A549 (cell line): ENCODE results near the gene ABCA4. TPM values are rescaled to one million over a fixed set of nuclear protein-coding genes. Genes with fewer than 3 reads are reported as not detected.

Source experiments
- ATAC-seq, 2 experiments: fragments of 200-7000 bp in 1 of 2; fragments of >200 bp in 1 of 2; cut with Nextera tagmentation in 1 of 2; cut with Tn5 transposase in 1 of 2; 3 replicates each; pipeline versions ENCODE4 v1.8.0 to v1.9.1; 2018 to 2020; ENCODE audit warnings: mild to moderate bottlenecking in 1 of 2, moderate library complexity in 1 of 2
- CTCF ChIA-PET: fragments of 300-600 bp; sonication (Branson Sonifier 250); formaldehyde crosslinking; extraction: SDS; loops from one replicate; lab custom pipeline; 2021; ENCODE audit warnings: antibody characterized with exemption, inconsistent platforms; lab: Yijun Ruan, JAX
- POLR2A ChIA-PET: fragments of 350-600 bp; formaldehyde crosslinking; extraction: SDS; loops from one replicate; lab custom pipeline; 2021; ENCODE audit warnings: antibody characterized with exemption, inconsistent platforms; lab: Yijun Ruan, JAX
- DNase-seq, 2 experiments: peaks; one replicate each; pipeline versions ENCODE4 v3.0.0 to v3.0.0-alpha.2; 2011 to 2016; ENCODE audit warnings: low read depth in 1 of 2, low spot score in 1 of 2
- FAIRE-seq: peaks from 2 replicates; lab custom pipeline; 2011; peaks lifted over from hg19 to GRCh38; lab: Jason Lieb, UNC
- H3K27ac ChIP-seq, 2 experiments: fragments of >200 bp; sonication (Bioruptor Twin); formaldehyde crosslinking; 3 replicates each; pipeline ENCODE4 v1.5.1; 2016 to 2017
- H3K4me1 ChIP-seq: fragments of >200 bp; sonication (Bioruptor Twin); formaldehyde crosslinking; 3 replicates; pipeline ENCODE4 v1.6.1; 2016
- H3K4me2 ChIP-seq: fragments of >200 bp; sonication (Bioruptor Twin); formaldehyde crosslinking; 3 replicates; pipeline ENCODE4 v1.6.1; 2016
- H3K4me3 ChIP-seq: fragments of >200 bp; sonication (Bioruptor Twin); formaldehyde crosslinking; 3 replicates; pipeline ENCODE4 v1.5.1; 2016
- H3K9me3 ChIP-seq: fragments of >200 bp; sonication (Bioruptor Twin); formaldehyde crosslinking; 3 replicates; pipeline ENCODE4 v1.6.1; 2016
- BHLHE40 ChIP-seq: IDR thresholded peaks from 2 replicates; pipeline ENCODE4 v1.6.1; 2012; ENCODE audit warnings: low read depth, low read length, inconsistent platforms
- CBX2 ChIP-seq: fragments of 200-600 bp; sonication (generic); IDR thresholded peaks from 2 replicates; pipeline ENCODE4 v1.6.1; 2016; ENCODE audit warnings: low read depth, mild to moderate bottlenecking, borderline replicate concordance
- EHMT2 ChIP-seq: fragments of 200-600 bp; sonication (generic); IDR thresholded peaks from 2 replicates; pipeline ENCODE4 v1.6.1; 2016; ENCODE audit warnings: antibody characterized with exemption, low read depth, mild to moderate bottlenecking, moderate library complexity
- FOXS1 ChIP-seq: fragments of 250-450 bp; sonication (Bioruptor Pico); IDR thresholded peaks from 2 replicates; pipeline ENCODE4 v1.5.0; 2020; ENCODE audit warnings: mild to moderate bottlenecking, moderate library complexity
- GATA3 ChIP-seq: IDR thresholded peaks from 2 replicates; pipeline ENCODE4 v1.6.1; 2012; ENCODE audit warnings: borderline replicate concordance
- HOXB5 ChIP-seq: fragments of 250-450 bp; sonication (Bioruptor Pico); IDR thresholded peaks from 2 replicates; pipeline ENCODE4 v1.5.0; 2020; ENCODE audit warnings: mild to moderate bottlenecking, moderate library complexity
- KDM1A ChIP-seq: fragments of 200-600 bp; sonication (generic); IDR thresholded peaks from 2 replicates; pipeline ENCODE4 v1.6.1; 2016; ENCODE audit warnings: low read depth, mild to moderate bottlenecking
- MAZ ChIP-seq: fragments of 150-350 bp; IDR thresholded peaks from 2 replicates; pipeline ENCODE4 v1.6.1; 2014; ENCODE audit warnings: antibody characterized with exemption, low read depth, low read length, borderline replicate concordance
- NFE2L2 ChIP-seq: fragments of 150-350 bp; conservative IDR thresholded peaks from 2 replicates; pipeline ENCODE4 v1.6.1; 2014; ENCODE audit warnings: low read length
- NR3C1 ChIP-seq: fragments of >200 bp; sonication (Bioruptor Twin); formaldehyde crosslinking; IDR thresholded peaks from 3 replicates; pipeline ENCODE4 v1.6.1; 2017
- POLR2AphosphoS2 ChIP-seq: conservative IDR thresholded peaks from 2 replicates; pipeline ENCODE4 v1.6.1; 2012; ENCODE audit warnings: low read length, improper control_type of control experiment, inconsistent platforms
- RAD21 ChIP-seq, 2 experiments: fragments of >200 bp in 1 of 2; sonication (Bioruptor Twin) in 1 of 2; formaldehyde crosslinking in 1 of 2; IDR thresholded peaks in 1 of 2; conservative IDR thresholded peaks in 1 of 2; 2 replicates in 1 of 2; 3 replicates in 1 of 2; pipeline ENCODE4 v1.6.1; 2012 to 2018; ENCODE audit warnings: inconsistent platforms in 1 of 2
- RFX5 ChIP-seq: fragments of 450-650 bp; IDR thresholded peaks from 2 replicates; pipeline ENCODE4 v1.7.1; 2014; ENCODE audit warnings: antibody characterized with exemption, mild to moderate bottlenecking, moderate library complexity
- RNF2 ChIP-seq: fragments of 200-600 bp; sonication (generic); IDR thresholded peaks from 2 replicates; pipeline ENCODE4 v1.6.1; 2016; ENCODE audit warnings: low read depth, mild to moderate bottlenecking, antibody characterized with exemption, moderate library complexity, borderline replicate concordance
- SMC3 ChIP-seq: fragments of >200 bp; sonication (Bioruptor Twin); formaldehyde crosslinking; IDR thresholded peaks from 3 replicates; pipeline ENCODE4 v1.6.1; 2018; ENCODE audit warnings: inconsistent platforms
- ZFP36 ChIP-seq: fragments of 450-650 bp; IDR thresholded peaks from 2 replicates; pipeline ENCODE4 v1.6.1; 2014; ENCODE audit warnings: borderline replicate concordance; ENCODE audit not compliant: partially characterized antibody
- ZSCAN20 ChIP-seq: fragments of 250-450 bp; sonication (Bioruptor Pico); IDR thresholded peaks from 2 replicates; pipeline ENCODE4 v1.8.0; 2022; ENCODE audit warnings: mild to moderate bottlenecking, moderate library complexity
- WGBS: methylation state at CpG from one replicate; pipeline ENCODE4 v1.1.6; 2017; ENCODE audit errors: missing lambda C conversion rate; 5-methylcytosine and 5-hydroxymethylcytosine counted together
- polyA plus RNA-seq, 4 experiments: library from polyadenylated mRNA; depleted of rRNA in 3 of 4; stranded (reverse); fragments of >200 nt; fragmentation: RNase III in 1 of 4; extraction: RNeasy Plus Mini Kit Qiagen cat#74134 plus additional on column Dnase treatment in 1 of 4; gene quantifications; 2 replicates in 3 of 4; 3 replicates in 1 of 4; pipeline ENCODE4 v1.2.3, GENCODE V29; 2011 to 2017
- TF ChIP-seq, protein P1 (sequence below): fragments of 250-450 bp; sonication (Bioruptor Pico); IDR thresholded peaks from 2 replicates; pipeline ENCODE4 v1.5.0; 2020; ENCODE audit warnings: low read depth, mild to moderate bottlenecking, moderate library complexity
- TF ChIP-seq, protein P2 (sequence below): IDR thresholded peaks from 2 replicates; pipeline ENCODE4 v1.6.1; 2012
- TF ChIP-seq, protein P3 (sequence below): fragments of >200 bp; sonication (Bioruptor Twin); formaldehyde crosslinking; IDR thresholded peaks from 3 replicates; pipeline ENCODE4 v1.5.1; 2016

Gene ABCA4
- polyA plus RNA-seq, 2 of the 4 experiments (the other 2 are of a cell fraction), result 0.05 to 0.23 TPM

DNA sequence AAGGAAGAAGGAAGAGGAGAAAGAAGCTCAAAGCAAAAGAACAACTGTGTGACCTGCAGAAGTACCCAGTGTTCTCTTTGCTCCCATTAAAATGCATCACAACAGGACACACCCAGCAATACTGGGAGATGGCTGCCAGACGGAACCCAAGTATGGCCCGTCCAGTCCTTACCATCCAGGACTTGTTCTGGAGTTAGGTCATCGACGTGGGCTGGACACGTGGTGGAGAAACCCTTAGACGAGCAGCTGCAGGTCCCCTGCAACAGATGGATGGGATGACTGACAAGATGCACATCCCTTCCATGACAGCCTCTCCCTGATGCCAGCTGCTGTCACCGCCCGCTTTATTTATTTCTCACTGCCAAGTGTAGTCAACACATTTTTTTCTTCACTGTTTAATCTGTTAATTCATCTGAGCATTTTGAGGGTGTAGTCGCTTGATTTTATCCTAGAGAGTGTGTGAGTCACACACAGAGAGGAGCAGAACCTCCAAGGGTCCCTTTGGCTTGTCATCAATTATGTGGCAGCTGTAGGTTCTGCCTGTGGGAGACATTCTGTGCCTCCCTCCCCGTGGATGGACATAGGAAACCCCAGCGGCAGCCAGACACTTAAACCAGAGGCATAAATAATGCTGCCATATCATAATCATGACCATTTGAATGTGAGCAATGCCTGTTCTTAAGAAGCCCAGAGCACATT, 80.9 kb downstream of the ABCA4 start:
- no peak overlapping the region for H3K4me2 ChIP-seq
- peak; percentile 5; the same call in 1 of the 3 replicates for TF ChIP-seq SMC3
- TF ChIP-seq ZSCAN20 (CRISPR knock-in tag), result no peak
- no peak for TF ChIP-seq FOXS1
- TF ChIP-seq, protein P1, sequence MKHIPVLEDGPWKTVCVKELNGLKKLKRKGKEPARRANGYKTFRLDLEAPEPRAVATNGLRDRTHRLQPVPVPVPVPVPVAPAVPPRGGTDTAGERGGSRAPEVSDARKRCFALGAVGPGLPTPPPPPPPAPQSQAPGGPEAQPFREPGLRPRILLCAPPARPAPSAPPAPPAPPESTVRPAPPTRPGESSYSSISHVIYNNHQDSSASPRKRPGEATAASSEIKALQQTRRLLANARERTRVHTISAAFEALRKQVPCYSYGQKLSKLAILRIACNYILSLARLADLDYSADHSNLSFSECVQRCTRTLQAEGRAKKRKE (CRISPR knock-in tag), result no peak
- TF ChIP-seq MAZ, result no peak
- no peak for TF ChIP-seq NFE2L2
- no peak for TF ChIP-seq RNF2
- peak in 1 of 2 experiments; percentile 0; a peak in 1 of 5 replicates for TF ChIP-seq RAD21 (conservative IDR thresholded peaks at IDR 0.05 in 1 of 2, IDR thresholded peaks at IDR 0.05 in 1 of 2)
- TF ChIP-seq CBX2, result no peak
- H3K4me1 ChIP-seq, result peaks cover 4% of the 10 kb centered on the region
- H3K27ac ChIP-seq, result peak overlapping the region in 1 of 2 experiments; percentile 33; a peak in 1 of 6 replicates
- FAIRE-seq (no peak), ATAC-seq (no peak), DNase-seq (no peak)
- H3K4me3 ChIP-seq, result no peak overlapping the region
- POLR2A ChIA-PET, result no interaction called here
- H3K9me3 ChIP-seq, result no peaks in the 10 kb centered on the region
- CTCF ChIA-PET, result interaction anchor here (0.6 to 32.3 kb wide), 32 partner anchors 9 to 766 kb away, joined by 3 to 840 read pairs (median 4); no protein-coding TSS in a partner anchor
- 82% methylated on average over 11 of the region's 11 CpGs for WGBS

DNA sequence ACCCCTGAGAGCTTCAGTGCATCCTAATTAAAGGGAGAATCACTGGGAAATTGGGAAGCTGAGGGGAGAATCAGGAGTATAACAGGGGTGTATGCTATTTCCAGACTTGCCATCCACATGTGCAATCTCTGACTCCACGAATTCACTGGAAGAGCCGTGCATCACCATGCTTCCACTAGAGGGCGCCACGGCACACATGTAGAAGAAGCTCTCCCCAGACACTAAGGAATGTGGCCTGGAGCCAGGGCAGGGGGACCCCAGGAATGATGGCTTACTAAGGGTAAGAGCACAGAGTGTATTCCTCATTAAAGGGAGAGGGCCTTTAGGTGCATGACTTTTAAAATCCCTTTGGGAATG, 81.5 kb downstream of the ABCA4 start:
- H3K9me3 ChIP-seq, result no peaks in the 10 kb centered on the region
- CTCF ChIA-PET, result interaction anchor here (0.6 to 32.3 kb wide), 34 partner anchors 10 to 766 kb away, joined by 3 to 840 read pairs (median 4); no protein-coding TSS in a partner anchor
- H3K4me2 ChIP-seq, result no peak overlapping the region
- no peak for TF ChIP-seq NFE2L2
- peak; percentile 53 to 60; a peak in 4 of 5 replicates for TF ChIP-seq RAD21 (conservative IDR thresholded peaks at IDR 0.05 in 1 of 2, IDR thresholded peaks at IDR 0.05 in 1 of 2)
- no peak for TF ChIP-seq NR3C1
- TF ChIP-seq RFX5, result no peak
- no peak for TF ChIP-seq EHMT2
- TF ChIP-seq ZFP36, result no peak
- TF ChIP-seq FOXS1, result no peak
- peak; percentile 58 for TF ChIP-seq SMC3
- no peak for TF ChIP-seq GATA3
- no peak for TF ChIP-seq KDM1A
- no peak for TF ChIP-seq POLR2AphosphoS2
- TF ChIP-seq, protein P2, sequence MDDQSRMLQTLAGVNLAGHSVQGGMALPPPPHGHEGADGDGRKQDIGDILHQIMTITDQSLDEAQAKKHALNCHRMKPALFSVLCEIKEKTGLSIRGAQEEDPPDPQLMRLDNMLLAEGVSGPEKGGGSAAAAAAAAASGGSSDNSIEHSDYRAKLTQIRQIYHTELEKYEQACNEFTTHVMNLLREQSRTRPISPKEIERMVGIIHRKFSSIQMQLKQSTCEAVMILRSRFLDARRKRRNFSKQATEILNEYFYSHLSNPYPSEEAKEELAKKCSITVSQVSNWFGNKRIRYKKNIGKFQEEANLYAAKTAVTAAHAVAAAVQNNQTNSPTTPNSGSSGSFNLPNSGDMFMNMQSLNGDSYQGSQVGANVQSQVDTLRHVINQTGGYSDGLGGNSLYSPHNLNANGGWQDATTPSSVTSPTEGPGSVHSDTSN, result no peak
- no peak for TF ChIP-seq BHLHE40
- TF ChIP-seq, protein P3, sequence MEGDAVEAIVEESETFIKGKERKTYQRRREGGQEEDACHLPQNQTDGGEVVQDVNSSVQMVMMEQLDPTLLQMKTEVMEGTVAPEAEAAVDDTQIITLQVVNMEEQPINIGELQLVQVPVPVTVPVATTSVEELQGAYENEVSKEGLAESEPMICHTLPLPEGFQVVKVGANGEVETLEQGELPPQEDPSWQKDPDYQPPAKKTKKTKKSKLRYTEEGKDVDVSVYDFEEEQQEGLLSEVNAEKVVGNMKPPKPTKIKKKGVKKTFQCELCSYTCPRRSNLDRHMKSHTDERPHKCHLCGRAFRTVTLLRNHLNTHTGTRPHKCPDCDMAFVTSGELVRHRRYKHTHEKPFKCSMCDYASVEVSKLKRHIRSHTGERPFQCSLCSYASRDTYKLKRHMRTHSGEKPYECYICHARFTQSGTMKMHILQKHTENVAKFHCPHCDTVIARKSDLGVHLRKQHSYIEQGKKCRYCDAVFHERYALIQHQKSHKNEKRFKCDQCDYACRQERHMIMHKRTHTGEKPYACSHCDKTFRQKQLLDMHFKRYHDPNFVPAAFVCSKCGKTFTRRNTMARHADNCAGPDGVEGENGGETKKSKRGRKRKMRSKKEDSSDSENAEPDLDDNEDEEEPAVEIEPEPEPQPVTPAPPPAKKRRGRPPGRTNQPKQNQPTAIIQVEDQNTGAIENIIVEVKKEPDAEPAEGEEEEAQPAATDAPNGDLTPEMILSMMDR, result peak; percentile 71
- no peak for TF ChIP-seq HOXB5
- TF ChIP-seq, all 56 proteins: peak for 3
- H3K4me1 ChIP-seq, result no peaks in the 10 kb centered on the region
- 0% methylated on average over 1 of the region's 4 CpGs for WGBS
- FAIRE-seq, result no peak
- peak; percentile 67 to 87; a peak in 3 of 6 replicates for ATAC-seq
- H3K27ac ChIP-seq, result peak overlapping the region; percentile 9 to 33; a peak in 1 of 6 replicates
- POLR2A ChIA-PET, result no interaction called here
- H3K4me3 ChIP-seq, result no peak overlapping the region
- peak; percentile 43 to 69 for DNase-seq
